Left forelimb (tissue), 1 donor: ENCODE data around the gene FNDC10.
A peak's percentile ranks its signal among the peaks of the same experiment; 100 is the strongest.
"Not testable (repeated sequence)": the region's sequence is repeated elsewhere in the genome, so short reads cannot be mapped to it uniquely, and the experiment has no call there.

Experiments used
- DNase-seq: peaks from one replicate; pipeline ENCODE4 v3.0.0-alpha.2; 2018; ENCODE audit warnings: low spot score

FNDC10 gene

GRCh38 chr1:1599030-1599934 lies 653 bp downstream of the FNDC10 start:
- DNase-seq = no peak

GRCh38 chr1:1598720-1599029 lies 1.3 kb downstream of the FNDC10 start:
- no peak for DNase-seq

GRCh38 chr1:1598051-1598719 lies 1.8 kb downstream of the FNDC10 start:
- DNase-seq = no peak

- no peak for DNase-seq
These were observed 2.5 kb downstream of the FNDC10 start for GRCh38 chr1:1597275-1597930.

- no peak for DNase-seq
These were observed 3.3 kb downstream of the FNDC10 start for GRCh38 chr1:1596493-1597274.

GRCh38 chr1:1595341-1595740 lies 4.6 kb downstream of the FNDC10 start:
- not testable (repeated sequence) for DNase-seq

- DNase-seq = no peak
These were observed 5.2 kb downstream of the FNDC10 start for GRCh38 chr1:1594602-1595260.

GRCh38 chr1:1593834-1594601 lies 5.9 kb downstream of the FNDC10 start:
- no peak for DNase-seq

GRCh38 chr1:1591452-1591851 lies 8.5 kb downstream of the FNDC10 start:
- no peak for DNase-seq

- no peak for DNase-seq
These were observed 16.5 kb downstream of the FNDC10 start for GRCh38 chr1:1583347-1584010.

- no peak for DNase-seq
These were observed 17.2 kb downstream of the FNDC10 start for GRCh38 chr1:1582585-1583346.

- DNase-seq = no peak
These were observed 21.5 kb downstream of the FNDC10 start for GRCh38 chr1:1578371-1578940.

GRCh38 chr1:1577367-1578011 lies 22.4 kb downstream of the FNDC10 start:
- no peak for DNase-seq

- DNase-seq = peak; percentile 94
These were observed 25.0 kb downstream of the FNDC10 start, which contains the start of gene SSU72 for GRCh38 chr1:1574721-1575537. TSS of gene SSU72 (minus strand) at chr1:1574863. CDS start at chr1:1574557, 306 bp downstream.

- peak; percentile 90 for DNase-seq
These were observed 25.9 kb downstream of the FNDC10 start for GRCh38 chr1:1573843-1574720.

- DNase-seq = no peak
These were observed 30.6 kb downstream of the FNDC10 start for GRCh38 chr1:1569341-1569740.

- no peak for DNase-seq
These were observed 32.0 kb downstream of the FNDC10 start for GRCh38 chr1:1567891-1568291.
